NT2/D1 (cell line): ENCODE data around the gene RPL4.
"Not testable (repeated sequence)": the region's sequence is repeated elsewhere in the genome, so short reads cannot be mapped to it uniquely, and the experiment has no call there.

Experiments
- DNase-seq: peaks from one replicate; pipeline ENCODE4 v3.0.0-alpha.2; 2011; ENCODE audit warnings: low read depth, low spot score
- H3K27me3 ChIP-seq: 2 replicates; pipeline ENCODE4 v1.6.0; 2011; ENCODE audit warnings: mild to moderate bottlenecking; ENCODE audit not compliant: insufficient read length, insufficient read depth
- H3K36me3 ChIP-seq: 2 replicates; pipeline ENCODE4 v1.6.1; 2011; ENCODE audit warnings: mild to moderate bottlenecking, low read length, mixed read lengths; ENCODE audit not compliant: insufficient read depth, insufficient read length
- H3K4me1 ChIP-seq: 2 replicates; pipeline ENCODE4 v1.5.1; 2011; ENCODE audit not compliant: insufficient read depth, insufficient read length
- H3K4me3 ChIP-seq: 2 replicates; pipeline ENCODE4 v1.5.1; 2011; ENCODE audit warnings: low read depth; ENCODE audit not compliant: insufficient read length
- H3K9ac ChIP-seq: 2 replicates; pipeline ENCODE4 v1.6.0; 2011; ENCODE audit warnings: low read depth; ENCODE audit not compliant: insufficient read length
- H3K9me3 ChIP-seq: 2 replicates; pipeline ENCODE4 v1.5.1; 2011; ENCODE audit warnings: mild to moderate bottlenecking, low read length; ENCODE audit not compliant: insufficient read depth
- SUZ12 ChIP-seq: IDR thresholded peaks from 2 replicates; pipeline ENCODE4 v1.6.1; 2011; ENCODE audit not compliant: insufficient read length, insufficient read depth; ENCODE audit errors: extremely low read depth
- YY1 ChIP-seq: IDR thresholded peaks from 2 replicates; pipeline ENCODE4 v1.6.1; 2011; ENCODE audit not compliant: insufficient read length, insufficient read depth
- ZNF274 ChIP-seq: IDR thresholded peaks from 2 replicates; pipeline ENCODE4 v1.6.1; 2011; ENCODE audit warnings: mild to moderate bottlenecking, low read depth, low read length

The RPL4 gene

GRCh38 chr15:66514586-66514985 is 9.9 kb upstream of the RPL4 start:
- H3K9me3 ChIP-seq, result no peaks in the 10 kb centered on the region
- H3K9ac ChIP-seq, result no peak overlapping the region
- H3K27me3 ChIP-seq, result no peaks in the 10 kb centered on the region
- peaks cover 83% of the 10 kb centered on the region for H3K36me3 ChIP-seq
- TF ChIP-seq ZNF274 (no peak), YY1 (no peak), SUZ12 (no peak)
- H3K4me3 ChIP-seq, result no peak overlapping the region
- no peak for DNase-seq
- no peaks in the 10 kb centered on the region for H3K4me1 ChIP-seq

GRCh38 chr15:66508293-66508883 is 3.7 kb upstream of the RPL4 start:
- H3K36me3 ChIP-seq, result peaks cover 56% of the 10 kb centered on the region
- no peak for DNase-seq
- no peaks in the 10 kb centered on the region for H3K9me3 ChIP-seq
- H3K4me3 ChIP-seq, result no peak overlapping the region
- H3K27me3 ChIP-seq, result no peaks in the 10 kb centered on the region
- H3K9ac ChIP-seq, result no peak overlapping the region
- no peaks in the 10 kb centered on the region for H3K4me1 ChIP-seq
- TF ChIP-seq SUZ12 (no peak), YY1 (no peak), ZNF274 (no peak)

GRCh38 chr15:66505818-66506217 is 1.2 kb upstream of the RPL4 start:
- DNase-seq, result no peak
- Histone ChIP-seq H3K36me3 (peaks cover 57% of the 10 kb centered on the region), H3K4me1 (no peaks in the 10 kb centered on the region), H3K9me3 (no peaks in the 10 kb centered on the region), H3K9ac (peak overlapping the region; percentile 100), H3K27me3 (no peaks in the 10 kb centered on the region), H3K4me3 (peak overlapping the region; percentile 93)
- TF ChIP-seq ZNF274 (no peak), YY1 (no peak), SUZ12 (no peak)

GRCh38 chr15:66505430-66505811 is 766 bp upstream of the RPL4 start:
- Histone ChIP-seq H3K27me3 (no peaks in the 10 kb centered on the region), H3K36me3 (peaks cover 57% of the 10 kb centered on the region), H3K9ac (peak overlapping the region; percentile 100), H3K9me3 (no peaks in the 10 kb centered on the region), H3K4me1 (no peaks in the 10 kb centered on the region), H3K4me3 (peak overlapping the region; percentile 93)
- no peak for DNase-seq
- no peak for TF ChIP-seq YY1
- TF ChIP-seq SUZ12, result no peak
- no peak for TF ChIP-seq ZNF274

- no peaks in the 10 kb centered on the region for H3K4me1 ChIP-seq
- peak overlapping the region; percentile 100 for H3K9ac ChIP-seq
- TF ChIP-seq YY1 (no peak), ZNF274 (no peak), SUZ12 (no peak)
- peak overlapping the region; percentile 93 for H3K4me3 ChIP-seq
- no peak for DNase-seq
- H3K27me3 ChIP-seq, result no peaks in the 10 kb centered on the region
- H3K9me3 ChIP-seq, result no peaks in the 10 kb centered on the region
- H3K36me3 ChIP-seq, result peaks cover 62% of the 10 kb centered on the region
Measured at GRCh38 chr15:66503780-66504562, 684 bp downstream of the RPL4 start.

GRCh38 chr15:66503041-66503648 is 1.5 kb downstream of the RPL4 start:
- Histone ChIP-seq H3K9ac (peak overlapping the region; percentile 100), H3K4me3 (peak overlapping the region; percentile 93), H3K36me3 (peaks cover 64% of the 10 kb centered on the region)
- H3K4me1 ChIP-seq, DNase-seq, H3K27me3 ChIP-seq, H3K9me3 ChIP-seq: not testable (repeated sequence)

GRCh38 chr15:66502491-66502890 is 2.2 kb downstream of the RPL4 start:
- peaks cover 70% of the 10 kb centered on the region for H3K36me3 ChIP-seq
- DNase-seq, result no peak
- H3K9ac ChIP-seq, result peak overlapping the region; percentile 100
- TF ChIP-seq YY1, result no peak
- no peak for TF ChIP-seq ZNF274
- no peak for TF ChIP-seq SUZ12
- H3K27me3 ChIP-seq, result no peaks in the 10 kb centered on the region
- H3K4me1 ChIP-seq, result no peaks in the 10 kb centered on the region
- H3K9me3 ChIP-seq, result no peaks in the 10 kb centered on the region
- H3K4me3 ChIP-seq, result peak overlapping the region; percentile 93

GRCh38 chr15:66500346-66500745 is 4.3 kb downstream of the RPL4 start:
- H3K4me1 ChIP-seq, DNase-seq, H3K9me3 ChIP-seq, H3K27me3 ChIP-seq, H3K4me3 ChIP-seq: not testable (repeated sequence)
- H3K9ac ChIP-seq, result peak overlapping the region; percentile 39
- peaks cover 88% of the 10 kb centered on the region for H3K36me3 ChIP-seq
